Measurements from ENCODE around the gene CCS.

Gene CCS

DNA sequence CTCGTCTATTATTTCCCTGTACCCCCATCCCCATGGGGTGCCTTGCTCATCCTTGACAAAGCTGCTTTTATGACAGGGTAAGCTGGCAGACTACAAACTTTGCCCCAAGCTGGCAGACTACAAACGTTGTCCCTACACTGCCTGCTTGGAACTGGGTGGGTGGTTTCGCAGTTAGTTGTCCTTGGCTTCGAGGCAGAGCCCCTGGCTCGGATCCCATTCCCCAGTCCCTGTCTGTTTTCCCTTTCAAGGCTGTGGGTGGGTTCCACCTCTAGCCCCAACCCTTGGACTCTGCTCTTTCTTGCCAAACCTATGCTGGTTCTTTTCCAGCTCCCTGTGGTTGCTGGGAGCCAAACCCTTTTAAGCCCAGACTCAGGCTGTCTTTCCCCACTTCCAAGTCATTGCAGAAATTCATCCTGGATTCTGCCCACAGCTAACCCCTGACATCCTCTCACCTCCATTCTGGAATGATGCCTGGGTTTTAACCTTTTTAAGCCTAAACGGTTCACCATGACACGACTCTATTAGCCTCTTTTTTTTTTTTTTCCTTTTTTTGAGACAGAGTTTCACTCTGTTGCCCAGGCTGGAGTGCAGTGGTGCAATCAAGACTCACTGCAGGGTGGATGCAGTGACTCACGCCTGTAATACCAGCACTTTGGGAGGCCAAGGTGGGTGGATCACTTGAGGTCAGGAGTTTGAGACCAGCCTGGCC lies 14.3 kb downstream of the CCS start:
- no peak overlapping the region for H3K4me3 ChIP-seq (ENCODE audit: low read length)
- DNase-seq (ENCODE audit: low read depth), result peak; percentile 86

GRCh38 chr11:66609721-66610617 lies 17.0 kb downstream of the CCS start:
- TF ChIP-seq CTCF (conservative IDR thresholded peaks at IDR 0.05; ENCODE audit: low read length), result no peak
- no peak overlapping the region for H3K4me3 ChIP-seq (ENCODE audit: low read length)
- no peak for DNase-seq (ENCODE audit: low read depth)

More for the DNA sequence above, 14.3 kb downstream of the CCS start:
- no peak for TF ChIP-seq CTCF (conservative IDR thresholded peaks at IDR 0.05; ENCODE audit: low read length)

GRCh38 chr11:66612458-66612857 lies 19.5 kb downstream of the CCS start:
- no peak for TF ChIP-seq CTCF (conservative IDR thresholded peaks at IDR 0.05; ENCODE audit: low read length)
- H3K4me3 ChIP-seq (ENCODE audit: low read length), result no peak overlapping the region
- DNase-seq (ENCODE audit: low read depth), result no peak

- H3K4me3 ChIP-seq (ENCODE audit: low read length), result no peak overlapping the region
- no peak for DNase-seq (ENCODE audit: low read depth)
- no peak for TF ChIP-seq CTCF (conservative IDR thresholded peaks at IDR 0.05; ENCODE audit: low read length)
Measured at GRCh38 chr11:66614073-66614472, 21.1 kb downstream of the CCS start.

GRCh38 chr11:66616379-66617154 lies 23.6 kb downstream of the CCS start, which contains the start of gene RBM14:
Gene RBM14, plus strand, starts transcription at chr11:66616630. Its CDS starts 91 bp downstream, at chr11:66616721.
- DNase-seq (ENCODE audit: low read depth), result peak; percentile 99
- H3K4me3 ChIP-seq (ENCODE audit: low read length), result peak within 1 kb of the TSS; percentile 97
- TF ChIP-seq CTCF (conservative IDR thresholded peaks at IDR 0.05; ENCODE audit: low read length), result no peak

DNA sequence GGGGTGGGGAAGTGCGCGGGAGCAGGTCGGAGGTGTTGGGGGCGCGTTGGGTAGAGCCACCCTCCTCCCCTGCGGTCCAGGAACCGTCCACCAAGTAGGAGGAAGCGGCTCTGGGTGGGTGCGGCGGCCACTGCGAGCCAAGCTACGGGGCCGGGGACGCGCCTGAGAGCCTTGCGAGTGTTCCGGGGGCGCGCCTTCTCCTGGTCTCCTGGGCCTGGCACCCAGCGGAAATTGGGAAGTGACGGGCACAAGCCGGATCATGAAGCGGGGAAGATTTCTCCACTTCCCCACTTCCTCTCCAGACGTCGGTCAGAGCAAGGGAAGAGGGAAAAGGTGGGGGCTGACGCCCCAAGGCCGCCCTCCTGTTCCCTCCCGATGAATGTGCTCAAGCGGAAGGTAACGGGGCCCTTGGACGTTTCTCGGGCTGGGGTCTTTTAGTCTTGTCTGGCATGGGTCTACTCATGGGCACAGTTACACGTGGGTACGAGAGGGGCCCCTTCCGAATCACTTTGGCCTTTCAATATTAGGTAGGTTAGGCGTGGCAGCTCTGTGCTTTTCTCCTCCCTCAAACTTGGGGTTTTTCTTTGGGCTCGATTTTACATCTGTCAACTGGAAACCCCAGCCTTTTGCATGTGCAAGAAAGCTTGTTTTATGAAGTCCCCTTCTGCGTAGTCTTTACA lies 24.3 kb downstream of the CCS start:
- peak; percentile 60 for DNase-seq (ENCODE audit: low read depth)
- TF ChIP-seq CTCF (conservative IDR thresholded peaks at IDR 0.05; ENCODE audit: low read length), result no peak
- H3K4me3 ChIP-seq (ENCODE audit: low read length), result peak overlapping the region; percentile 97

Data from AG10803 (cell line).